Nucleus accumbens (tissue), 56 donors: ENCODE measurements around the gene ST13.
"Not testable (repeated sequence)": the region's sequence is repeated elsewhere in the genome, so short reads cannot be mapped to it uniquely, and the experiment has no call there.

Experiments used
- DNase-seq, 56 donors: peaks; one replicate each; lab custom pipeline; 2025; lab: John Stamatoyannopoulos, UW

Gene ST13

GRCh38 chr22:40791241-40791640 lies 65.2 kb downstream of the ST13 start:
- DNase-seq: no peak

GRCh38 chr22:40789131-40789530 lies 67.3 kb downstream of the ST13 start:
- DNase-seq: no peak

- no peak for DNase-seq
Observed at GRCh38 chr22:40782521-40782920, 73.9 kb downstream of the ST13 start.

- DNase-seq: not testable (repeated sequence)
Observed at GRCh38 chr22:40781749-40782148, 74.7 kb downstream of the ST13 start.
